ENCODE data around the gene ADRM1. TPM values are rescaled to one million over a fixed set of nuclear protein-coding genes. Genes with fewer than 3 reads are reported as not detected.
A peak's percentile ranks its signal among the peaks of the same experiment; 100 is the strongest.

Gene ADRM1
- total RNA-seq, 1 donor from 2014 or later: 47.5 TPM

- no peak for DNase-seq (ENCODE audit: low spot score)
- ATAC-seq: no peak
- intact Hi-C loops (cut with DNase I): no loop called here
These were observed 8.9 kb upstream of the ADRM1 start for GRCh38 chr20:62293946-62294345.

- intact Hi-C loops (cut with DNase I): no loop called here
- DNase-seq (ENCODE audit: low spot score): no peak
- no peak for ATAC-seq
These were observed 8.3 kb upstream of the ADRM1 start for GRCh38 chr20:62294516-62294915.

DNA sequence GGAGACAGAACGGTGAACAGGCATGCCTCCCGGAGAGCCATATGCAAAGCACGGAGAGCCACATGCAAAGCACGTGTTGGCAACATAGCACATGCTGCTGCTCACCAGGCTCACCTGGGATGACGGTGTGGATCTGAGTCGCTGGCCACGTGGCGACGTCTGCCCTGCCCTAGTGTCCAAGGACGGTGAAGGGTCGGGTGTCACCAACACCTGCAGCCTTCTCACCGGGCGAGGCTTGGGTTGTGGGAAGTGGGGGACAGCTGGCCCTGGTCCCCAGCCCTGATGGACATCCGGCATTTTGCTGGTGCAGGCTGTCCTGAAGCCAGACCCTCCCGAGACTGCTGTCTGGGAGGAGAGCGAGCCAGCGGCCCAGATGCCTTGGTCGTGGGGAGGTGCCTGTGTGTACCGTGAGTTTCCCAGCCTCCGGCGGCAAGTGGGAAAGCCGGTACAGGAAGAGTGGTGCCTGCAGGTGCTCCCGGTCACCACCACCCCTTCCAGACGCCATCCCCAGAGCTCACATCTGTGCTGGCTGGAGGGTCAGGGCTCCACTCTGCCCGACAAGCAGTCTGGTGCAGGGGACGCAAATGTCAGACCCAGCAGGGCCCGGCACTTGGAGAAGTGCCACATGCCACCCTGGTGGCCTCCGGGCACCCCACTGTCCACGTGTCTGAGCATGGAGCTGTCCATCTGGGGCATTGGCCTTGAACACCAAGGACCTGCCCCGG, 5.9 kb upstream of the ADRM1 start:
- no peak for ATAC-seq
- intact Hi-C loops (cut with DNase I): no loop called here
- no peak for DNase-seq (ENCODE audit: low spot score)

GRCh38 chr20:62297449-62298227, 5.2 kb upstream of the ADRM1 start:
- DNase-seq (ENCODE audit: low spot score) (no peak), ATAC-seq (no peak)
- intact Hi-C loops (cut with DNase I): no loop called here

- ATAC-seq: no peak
- intact Hi-C loops (cut with DNase I): no loop called here
- DNase-seq (ENCODE audit: low spot score): no peak
These were observed 4.1 kb upstream of the ADRM1 start for GRCh38 chr20:62298577-62299249.

GRCh38 chr20:62299666-62300236, 3.0 kb upstream of the ADRM1 start:
- no peak for ATAC-seq
- intact Hi-C loops (cut with DNase I): loop anchor here (5.0 kb wide), 1 partner anchor 83 kb away; no protein-coding TSS in a partner anchor
- no peak for DNase-seq (ENCODE audit: low spot score)

DNA sequence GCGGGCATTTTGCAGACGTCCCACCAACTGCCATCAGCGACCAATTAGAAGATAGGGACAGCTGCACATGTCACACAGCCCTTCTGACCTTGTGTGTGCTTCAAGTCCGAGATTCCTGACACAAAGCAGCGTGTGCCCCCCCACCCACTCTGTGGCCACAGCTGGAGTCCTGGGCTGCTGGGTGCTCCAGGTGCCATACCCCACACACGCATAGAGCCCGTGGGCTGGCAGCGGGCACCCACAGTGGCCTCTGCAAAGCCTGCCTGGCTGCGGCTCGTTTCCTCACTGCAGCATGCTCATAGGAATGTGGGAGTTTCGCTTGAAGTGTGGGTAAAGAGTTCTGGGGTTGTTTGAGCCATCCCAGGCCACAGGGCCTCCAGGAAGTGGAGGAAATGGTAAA, 2.5 kb upstream of the ADRM1 start:
- DNase-seq (ENCODE audit: low spot score) (no peak), ATAC-seq (no peak)
- intact Hi-C loops (cut with DNase I): loop anchor here (5.0 kb wide), 1 partner anchor 82 kb away; no protein-coding TSS in a partner anchor

DNA sequence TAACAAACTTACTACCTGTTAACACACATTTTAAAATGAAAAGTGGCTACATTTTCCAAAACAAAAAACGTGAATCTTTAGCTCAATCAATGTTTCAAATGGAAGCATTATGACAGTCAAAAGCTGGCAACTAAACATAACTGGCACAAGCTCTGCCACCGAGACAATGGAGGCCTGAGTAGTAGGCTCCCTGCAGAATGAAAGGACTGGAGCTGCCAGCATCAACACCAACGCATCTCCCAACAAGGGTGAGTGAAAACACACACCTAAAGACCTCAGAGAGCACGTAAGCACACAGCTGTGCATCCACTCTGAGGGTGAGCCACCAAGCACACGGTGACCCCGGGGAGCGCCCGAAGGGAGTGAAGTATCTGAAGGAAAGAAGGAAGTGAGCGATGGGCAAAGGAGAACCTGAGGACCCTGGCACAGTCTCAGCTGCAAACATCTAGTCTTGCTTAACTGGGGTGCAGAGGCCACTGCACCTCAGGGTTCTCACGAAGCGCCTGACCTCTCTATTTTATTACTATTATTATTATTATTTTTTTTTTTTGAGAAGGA, 1.6 kb upstream of the ADRM1 start:
- DNase-seq (ENCODE audit: low spot score): no peak
- intact Hi-C loops (cut with DNase I): loop anchor here (5.0 kb wide), 1 partner anchor 81 kb away; no protein-coding TSS in a partner anchor

DNA sequence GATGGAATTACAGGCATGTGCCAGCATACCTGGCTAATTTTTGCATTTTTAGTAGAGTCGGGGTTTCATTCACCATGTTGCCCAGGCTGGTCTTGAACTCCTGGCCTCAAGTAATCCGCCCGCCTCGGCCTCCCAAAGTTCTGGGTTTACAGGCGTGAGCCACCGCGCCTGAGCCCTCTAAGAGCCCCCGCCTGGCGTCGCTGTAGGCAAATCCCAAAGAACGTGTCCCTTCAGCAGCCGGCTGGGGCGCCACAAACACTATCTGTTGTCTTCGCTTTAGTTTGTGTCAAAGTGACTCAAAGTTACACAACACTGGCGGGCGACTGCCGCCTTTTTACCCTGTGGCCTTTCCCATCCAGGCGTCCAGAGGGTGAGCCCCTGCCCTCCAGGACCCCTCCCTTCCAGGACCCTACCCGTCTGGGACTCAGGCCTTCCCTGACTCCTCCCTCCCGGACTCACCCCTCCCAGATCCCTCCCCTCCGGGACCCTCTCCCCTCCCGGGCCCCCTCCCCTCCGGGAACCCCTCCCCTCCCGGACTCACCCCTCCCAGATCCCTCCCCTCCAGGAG, 940 bp upstream of the ADRM1 start:
- ATAC-seq (peak; percentile 85), DNase-seq (ENCODE audit: low spot score) (peak; percentile 92)
- intact Hi-C loops (cut with DNase I): loop anchor here (5.0 kb wide), 1 partner anchor 80 kb away; no protein-coding TSS in a partner anchor

More for the DNA sequence above, 1.6 kb upstream of the ADRM1 start:
- no peak for ATAC-seq

DNA sequence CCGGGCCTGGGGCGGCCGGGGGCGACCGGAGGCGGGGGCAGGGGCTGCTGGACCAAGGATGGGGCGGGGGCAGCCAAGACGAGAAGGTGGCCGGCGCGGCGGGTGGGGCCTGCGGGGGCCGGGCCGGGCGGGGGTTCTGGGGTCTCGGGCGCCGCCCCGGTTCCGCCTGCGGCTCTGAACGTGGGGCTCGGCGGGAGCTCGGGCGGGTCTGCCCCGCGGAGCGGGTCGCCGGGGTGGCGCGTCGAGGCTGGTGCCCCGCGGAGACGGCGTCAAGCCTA, 204 bp downstream of the ADRM1 start:
- ATAC-seq (no peak), DNase-seq (ENCODE audit: low spot score) (no peak)
- intact Hi-C loops (cut with DNase I): loop anchor here (5.0 kb wide), 1 partner anchor 79 kb away; no protein-coding TSS in a partner anchor

GRCh38 chr20:62303340-62304226, 786 bp downstream of the ADRM1 start:
- DNase-seq (ENCODE audit: low spot score) (no peak), ATAC-seq (no peak)
- intact Hi-C loops (cut with DNase I): loop anchor here (5.0 kb wide), 1 partner anchor 79 kb away; no protein-coding TSS in a partner anchor

GRCh38 chr20:62304331-62305148, 1.7 kb downstream of the ADRM1 start:
- no peak for ATAC-seq
- DNase-seq (ENCODE audit: low spot score): no peak
- intact Hi-C loops (cut with DNase I): loop anchor here (5.0 kb wide), 1 partner anchor 78 kb away; no protein-coding TSS in a partner anchor

DNA sequence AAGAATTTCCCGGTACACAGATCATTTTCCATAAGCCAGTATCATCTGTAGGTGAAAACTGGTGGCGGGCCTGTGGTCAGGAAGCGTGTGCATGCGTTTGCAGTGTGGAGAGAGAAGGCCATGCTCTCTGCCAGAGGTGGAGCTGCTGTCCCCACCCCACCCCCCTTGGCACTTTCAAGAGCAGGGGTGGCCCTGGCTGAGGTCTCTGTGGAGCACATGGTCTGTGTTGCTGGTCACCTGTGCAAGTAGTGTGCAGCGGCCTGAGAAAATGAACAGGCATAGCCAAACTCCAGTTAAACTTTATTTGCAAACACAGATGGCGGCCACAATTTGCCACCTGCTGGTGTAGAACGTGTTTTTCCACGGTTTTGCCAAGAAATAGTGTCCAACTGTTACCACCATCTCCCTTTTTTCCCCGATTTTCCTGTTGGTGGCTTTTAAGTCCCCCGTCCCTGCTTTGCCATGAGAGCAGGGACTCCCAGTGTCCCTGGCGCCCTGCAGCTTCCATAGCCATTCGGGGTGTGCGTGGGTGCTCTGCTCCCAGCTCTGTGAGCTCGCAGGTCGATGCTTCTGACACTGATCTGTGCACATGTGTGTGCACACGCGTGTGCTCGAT, 2.5 kb downstream of the ADRM1 start:
- DNase-seq (ENCODE audit: low spot score): no peak
- intact Hi-C loops (cut with DNase I): no loop called here

DNA sequence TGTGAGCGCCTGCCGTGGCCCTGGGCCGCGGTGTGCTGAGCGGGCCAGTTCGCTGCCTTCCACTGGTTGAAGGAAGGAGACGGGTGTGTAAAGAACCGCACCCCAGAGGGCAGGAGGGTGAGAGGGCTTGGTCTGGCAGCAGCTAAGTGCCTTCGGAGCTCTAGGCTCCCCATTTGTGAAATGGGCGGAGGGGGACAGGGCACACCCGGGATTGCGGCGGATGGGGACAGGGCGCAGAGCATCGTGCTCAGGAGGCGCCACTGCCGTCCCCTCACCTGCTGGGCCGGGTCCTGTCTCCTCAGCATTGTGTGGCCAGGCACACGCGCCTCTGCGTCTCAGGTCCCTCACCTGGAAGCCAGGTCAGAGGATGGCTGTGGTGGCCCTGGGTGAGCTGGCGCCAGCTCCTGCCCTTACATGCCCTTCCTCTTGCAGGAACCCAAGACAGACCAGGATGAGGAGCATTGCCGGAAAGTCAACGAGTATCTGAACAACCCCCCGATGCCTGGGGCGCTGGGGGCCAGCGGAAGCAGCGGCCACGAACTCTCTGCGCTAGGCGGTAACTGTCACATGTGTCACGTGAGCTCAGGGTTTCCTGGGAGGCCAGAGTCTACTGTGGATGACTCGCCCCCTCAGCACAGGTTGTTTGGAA, 3.1 kb downstream of the ADRM1 start:
- intact Hi-C loops (cut with DNase I): no loop called here
- DNase-seq (ENCODE audit: low spot score) (no peak), ATAC-seq (no peak)

More for the DNA sequence above, 2.5 kb downstream of the ADRM1 start:
- ATAC-seq: no peak

DNA sequence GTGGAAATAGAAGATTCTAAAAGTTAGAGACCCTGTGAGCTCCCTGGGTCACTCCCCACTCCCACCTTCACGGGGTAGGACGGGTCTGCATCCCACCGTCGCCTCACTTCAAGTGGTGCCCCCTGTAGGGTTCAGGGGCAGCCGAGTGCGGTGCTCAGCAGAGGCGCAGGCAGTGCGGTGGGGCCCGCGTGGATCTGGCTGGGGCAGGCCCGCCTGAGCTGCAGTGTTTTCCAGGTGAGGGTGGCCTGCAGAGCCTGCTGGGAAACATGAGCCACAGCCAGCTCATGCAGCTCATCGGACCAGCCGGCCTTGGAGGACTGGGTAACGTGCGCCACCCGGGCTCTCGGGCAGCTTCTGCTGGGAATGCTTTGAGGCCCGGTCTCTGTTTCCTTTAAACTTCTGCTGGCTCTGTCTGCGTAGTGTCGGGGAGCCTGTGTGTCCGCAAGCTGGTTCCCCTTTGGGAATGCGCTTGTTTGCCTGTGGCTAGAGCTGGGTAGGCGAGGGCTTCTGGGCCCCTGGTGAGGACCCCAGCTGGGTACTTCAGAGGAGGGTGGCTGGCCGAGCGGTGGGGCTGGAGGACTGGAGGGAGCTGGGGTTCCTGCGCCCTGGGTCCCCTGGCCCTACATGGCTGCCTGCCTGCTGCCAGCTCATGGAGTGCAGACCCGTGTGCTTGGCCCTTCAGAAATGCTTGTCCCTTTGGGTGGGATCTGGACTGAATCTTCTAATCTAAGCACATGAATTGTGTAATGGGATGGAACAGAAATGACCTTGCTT, 3.8 kb downstream of the ADRM1 start:
- ATAC-seq (no peak), DNase-seq (ENCODE audit: low spot score) (no peak)
- intact Hi-C loops (cut with DNase I): no loop called here
